NCI-H1417 (cell line): ENCODE results near the gene CYP4F2.
"Not testable (repeated sequence)": the region's sequence is repeated elsewhere in the genome, so short reads cannot be mapped to it uniquely, and the experiment has no call there.

Source experiments
- DNase-seq, 3 experiments: peaks; one replicate each; lab custom pipeline; 2025; lab: John Stamatoyannopoulos, UW

CYP4F2 gene

DNA sequence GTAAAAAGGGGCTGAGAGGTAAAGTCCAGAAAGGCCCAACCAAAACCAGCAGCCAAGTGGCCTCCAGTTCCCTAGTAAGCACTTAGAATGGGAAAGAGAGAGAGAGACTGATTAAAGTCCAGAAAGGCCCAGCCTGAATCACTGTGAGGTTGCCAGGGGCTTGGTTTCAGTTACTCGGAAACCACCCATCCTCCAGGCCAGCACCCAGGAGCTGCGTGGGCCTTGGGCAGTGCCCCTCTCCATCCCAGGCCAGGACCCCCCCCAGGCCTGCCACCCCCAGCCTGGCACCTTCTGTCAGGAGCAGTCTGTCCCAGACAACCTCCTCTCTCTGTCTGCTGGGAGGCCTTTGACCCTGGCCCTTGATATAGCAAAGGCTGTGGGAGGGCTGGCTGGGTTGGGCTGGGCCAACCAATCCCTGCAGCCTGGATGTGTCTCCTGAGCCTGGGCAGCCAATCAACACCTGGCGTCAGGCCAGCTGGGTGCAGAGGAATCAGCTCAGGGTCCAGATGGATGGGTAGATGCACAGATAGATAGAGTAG is at the start of gene CYP4F2:
TSS of gene CYP4F2 (minus strand) at position 337 of the 539 bp plus-strand sequence. CDS start 463 bp downstream, outside the sequence.
- DNase-seq: no peak

DNA sequence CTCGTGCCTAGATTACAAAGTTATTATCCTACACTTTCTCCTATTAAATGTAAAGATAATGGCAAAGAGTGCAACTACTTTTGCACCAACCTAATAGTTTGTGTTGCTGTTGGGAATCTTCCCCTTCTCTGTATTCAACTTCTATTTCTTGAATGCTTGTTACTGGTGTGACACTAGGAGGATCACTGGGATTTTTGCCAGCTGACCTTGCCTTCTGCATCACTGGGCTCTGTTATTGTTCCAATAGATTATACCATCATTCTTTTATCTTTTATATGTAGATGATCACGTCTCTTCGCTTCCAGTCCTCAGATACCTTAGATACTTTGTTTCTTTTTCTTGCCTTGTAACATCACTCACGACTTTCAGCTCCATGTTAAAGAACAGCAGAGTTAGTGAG is 47.4 kb upstream of the CYP4F2 start:
- no peak for DNase-seq

DNA sequence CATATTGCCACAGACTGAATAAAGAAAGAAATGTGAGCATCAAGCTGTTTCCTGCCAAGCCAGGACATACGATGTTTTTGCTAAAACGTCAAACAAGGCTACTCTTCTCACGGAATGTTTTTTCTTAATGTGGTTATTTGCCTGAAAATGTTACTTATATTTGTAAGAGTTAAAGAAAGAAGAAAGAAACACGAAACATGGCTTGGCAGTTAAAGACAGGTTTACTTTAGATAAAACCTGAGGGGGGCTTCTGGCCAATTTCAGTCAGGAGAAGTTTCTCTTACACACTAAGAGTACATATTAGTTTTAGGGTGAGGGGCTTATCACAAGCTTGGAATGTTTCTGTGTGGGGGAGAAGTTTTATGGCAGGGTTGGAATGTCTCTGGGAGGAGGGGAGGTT is 46.5 kb upstream of the CYP4F2 start:
- no peak for DNase-seq

DNA sequence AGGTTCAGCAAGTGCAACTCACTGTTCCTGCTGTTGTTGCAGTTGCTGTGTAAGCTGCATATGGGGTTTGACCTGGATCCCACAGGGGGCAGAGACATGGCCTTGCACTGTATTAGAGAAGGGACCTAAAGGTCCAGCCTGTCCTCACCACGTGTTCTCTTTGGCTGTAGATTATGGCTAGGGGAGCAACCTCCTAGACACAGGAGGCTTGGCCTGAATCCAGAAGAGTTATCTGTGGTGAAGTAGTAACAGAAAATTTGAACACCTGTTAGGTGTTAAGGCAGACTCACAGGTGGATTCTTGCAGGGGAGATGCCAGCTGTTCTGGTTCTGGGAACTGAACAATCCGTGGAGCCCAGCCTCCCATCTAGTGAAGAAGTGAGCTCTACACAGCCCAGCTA is 39.9 kb upstream of the CYP4F2 start:
- no peak for DNase-seq

DNA sequence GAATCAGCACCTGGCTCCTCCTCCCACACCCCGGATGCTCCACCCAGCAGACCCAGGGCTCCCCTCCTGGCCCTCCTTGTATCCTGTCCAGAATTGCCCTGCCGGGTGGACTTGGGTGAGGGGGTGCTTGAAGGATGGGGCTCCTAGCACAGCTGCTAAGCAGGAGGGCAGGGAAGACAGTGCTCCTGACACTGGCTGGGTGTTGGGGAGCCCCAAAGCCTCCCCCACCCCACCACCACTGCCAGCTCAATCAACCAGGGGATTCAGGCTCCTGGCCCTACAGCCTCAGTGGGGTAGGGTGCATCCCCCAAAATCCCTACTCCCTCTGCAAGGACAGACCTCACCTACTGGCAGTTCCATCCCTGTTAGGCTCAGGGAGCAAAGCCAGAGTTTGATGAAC is 39.1 kb upstream of the CYP4F2 start:
- DNase-seq: no peak

- DNase-seq: no peak
Measured at GRCh38 chr19:15936173-15936572, 38.3 kb upstream of the CYP4F2 start.

- no peak for DNase-seq
Measured at GRCh38 chr19:15935167-15935702, 37.4 kb upstream of the CYP4F2 start.

DNA sequence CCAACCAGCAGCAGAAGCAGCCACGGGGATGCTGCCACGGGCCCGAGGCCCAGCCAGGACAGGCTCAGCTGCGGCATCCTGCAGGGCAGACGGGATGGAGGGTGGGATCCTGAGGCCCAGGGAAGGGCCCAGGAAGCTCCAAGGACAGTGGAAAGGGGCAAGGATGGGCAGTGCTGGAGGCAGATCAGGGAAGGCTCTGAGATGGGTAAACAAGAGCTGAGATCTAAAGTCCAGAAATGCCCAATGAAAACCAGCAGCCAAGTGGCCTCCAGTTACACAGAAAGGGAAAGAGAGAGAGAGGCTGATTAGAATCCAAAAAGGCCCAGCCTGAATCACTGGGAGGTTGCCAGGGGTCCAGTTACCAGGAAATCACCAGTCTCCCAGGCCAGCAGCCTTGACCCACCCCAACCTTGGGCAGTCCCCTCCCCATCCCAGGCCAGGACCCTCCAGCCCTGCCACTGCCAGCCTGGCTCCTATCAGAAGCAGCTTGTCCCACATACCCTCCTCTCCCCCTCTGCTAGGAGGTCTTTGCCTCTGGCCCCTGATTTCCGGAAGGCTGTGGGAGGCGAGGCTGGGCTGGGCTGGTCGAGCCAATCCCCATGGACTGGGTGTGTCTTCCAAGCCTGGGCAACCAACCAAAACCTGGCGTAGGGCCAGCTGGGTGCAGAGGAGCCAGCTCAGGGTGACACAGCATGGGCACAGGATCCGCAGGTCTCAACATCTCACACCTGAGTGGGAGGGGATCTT is 36.6 kb upstream of the CYP4F2 start, which contains the start of gene CYP4F11:
TSS of gene CYP4F11 (minus strand) at position 198 of the 747 bp plus-strand sequence. CDS start at position 77, 121 bp downstream.
- DNase-seq: no peak

DNA sequence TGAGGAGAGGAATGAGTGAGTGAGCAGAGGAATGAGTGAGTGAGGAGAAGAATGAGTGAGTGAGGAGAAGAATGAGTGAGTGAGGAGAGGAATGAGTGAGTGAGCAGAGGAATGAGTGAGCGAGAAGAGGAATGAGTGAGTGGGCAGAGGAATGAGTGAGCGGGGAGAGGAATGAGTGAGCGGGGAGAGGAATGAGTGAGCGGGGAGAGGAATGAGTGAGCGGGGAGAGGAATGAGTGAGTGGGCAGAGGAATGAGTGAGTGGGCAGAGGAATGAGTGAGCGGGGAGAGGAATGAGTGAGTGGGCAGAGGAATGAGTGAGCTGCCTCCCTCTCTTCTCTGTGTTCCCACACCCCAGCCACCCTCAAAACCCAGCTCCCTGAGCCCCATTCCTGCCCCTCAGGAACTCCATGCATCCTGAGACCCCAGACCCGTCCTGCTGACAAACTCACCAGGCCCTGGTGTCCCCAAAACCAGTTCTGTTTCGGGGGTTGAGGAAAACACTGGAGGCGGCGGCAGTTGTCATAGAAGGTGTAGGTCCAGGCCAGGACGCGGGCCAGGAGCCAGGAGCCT is 36.0 kb upstream of the CYP4F2 start:
- not testable (repeated sequence) for DNase-seq

DNA sequence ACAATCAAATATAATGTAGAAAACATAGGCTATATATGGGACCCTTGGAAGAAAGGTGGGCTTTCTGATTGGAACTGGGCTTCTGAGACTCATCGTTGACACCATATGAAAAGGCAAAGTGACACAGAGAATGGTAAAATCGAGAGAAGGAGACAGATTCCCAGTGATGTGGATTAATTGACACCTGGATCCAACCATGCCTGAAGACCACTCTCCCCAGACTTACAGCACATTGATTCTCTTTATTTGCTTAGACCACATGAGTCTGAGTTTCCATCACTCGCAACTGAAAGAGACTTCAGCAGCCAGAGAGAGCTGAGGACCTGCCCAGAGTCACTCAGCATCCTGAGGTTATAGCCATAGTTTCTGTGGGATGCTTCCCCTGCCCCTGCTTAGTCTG is 30.4 kb upstream of the CYP4F2 start:
- no peak for DNase-seq

DNA sequence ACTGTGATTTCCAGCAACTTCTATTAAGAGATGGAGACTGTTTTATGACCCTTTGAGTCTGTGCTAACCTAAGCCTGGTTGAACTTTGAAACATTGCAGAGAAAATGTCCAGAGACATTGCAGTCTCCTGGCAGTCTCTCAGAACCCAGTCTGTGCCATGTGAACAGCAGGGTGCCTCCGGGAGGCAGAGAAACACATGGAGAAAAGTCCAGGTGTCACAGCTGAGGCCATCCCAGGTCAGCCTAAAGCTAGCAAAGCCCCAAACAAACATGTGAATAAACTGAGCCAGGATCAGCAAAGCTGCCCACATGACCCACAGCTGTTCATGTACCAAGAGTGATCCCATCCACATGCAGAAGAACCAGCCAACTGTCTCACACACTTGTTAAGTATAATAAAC is 28.6 kb upstream of the CYP4F2 start:
- DNase-seq: no peak

GRCh38 chr19:15923702-15924101 is 25.8 kb upstream of the CYP4F2 start:
- no peak for DNase-seq

DNA sequence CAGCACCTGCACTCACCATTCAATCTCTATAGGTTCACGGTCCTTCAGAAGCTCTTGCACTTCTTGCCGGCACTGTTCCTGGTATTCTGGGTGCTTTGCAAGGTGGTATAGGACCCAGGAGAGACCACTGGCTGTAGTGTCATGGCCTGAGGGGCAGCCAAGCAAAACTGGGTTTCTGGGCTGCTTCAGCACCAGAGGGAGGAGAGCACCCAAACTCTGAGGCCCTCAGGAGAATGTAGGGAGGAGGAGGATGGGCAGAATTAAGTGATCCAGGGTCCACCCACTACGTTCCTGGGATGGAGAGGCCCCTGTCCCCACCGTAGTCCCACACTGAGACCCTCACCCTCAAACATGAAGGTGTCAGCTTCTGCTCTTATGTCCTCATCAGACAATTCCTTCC is 24.1 kb upstream of the CYP4F2 start:
- DNase-seq: no peak

DNA sequence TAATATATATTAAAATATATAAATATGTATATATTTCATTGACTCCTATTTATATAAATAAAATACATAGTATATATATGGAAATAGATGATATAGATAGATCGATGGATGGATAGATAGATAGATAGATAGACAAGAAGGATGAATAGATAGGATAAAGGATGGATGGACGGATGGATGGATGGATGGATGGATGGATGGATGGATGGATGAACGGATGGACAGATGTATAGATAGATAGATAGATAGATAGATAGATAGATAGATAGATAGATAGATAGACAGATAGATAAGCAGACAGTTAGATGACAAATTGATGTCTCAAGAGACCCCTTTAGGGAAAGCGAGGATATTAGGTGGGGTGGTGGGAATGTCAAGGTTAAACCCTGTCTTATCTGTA is 21.4 kb upstream of the CYP4F2 start:
- DNase-seq: no peak

- DNase-seq: no peak
Measured at GRCh38 chr19:15915109-15915508, 17.2 kb upstream of the CYP4F2 start.

GRCh38 chr19:15913830-15914229 is 16.0 kb upstream of the CYP4F2 start:
- no peak for DNase-seq

DNA sequence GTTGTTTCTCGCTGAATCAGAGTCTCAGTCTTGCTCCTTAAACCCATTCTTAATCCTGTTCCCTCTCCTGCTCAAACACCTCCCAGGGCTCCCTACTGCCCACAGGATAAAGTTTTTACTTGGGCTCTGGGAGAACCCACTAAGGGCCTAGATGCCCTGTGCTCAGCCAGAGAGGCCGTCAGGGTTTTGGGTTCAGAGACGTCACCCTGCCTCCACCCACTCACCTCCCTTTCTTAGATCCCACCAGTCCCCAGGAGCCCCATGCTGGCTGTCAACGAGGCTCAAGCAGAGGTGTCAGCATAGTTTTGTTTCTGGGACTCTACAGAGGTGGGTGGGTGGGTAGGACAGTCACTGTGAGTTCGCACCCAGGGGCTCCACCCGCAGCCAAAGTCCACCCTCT is 15.5 kb upstream of the CYP4F2 start:
- DNase-seq: no peak

DNA sequence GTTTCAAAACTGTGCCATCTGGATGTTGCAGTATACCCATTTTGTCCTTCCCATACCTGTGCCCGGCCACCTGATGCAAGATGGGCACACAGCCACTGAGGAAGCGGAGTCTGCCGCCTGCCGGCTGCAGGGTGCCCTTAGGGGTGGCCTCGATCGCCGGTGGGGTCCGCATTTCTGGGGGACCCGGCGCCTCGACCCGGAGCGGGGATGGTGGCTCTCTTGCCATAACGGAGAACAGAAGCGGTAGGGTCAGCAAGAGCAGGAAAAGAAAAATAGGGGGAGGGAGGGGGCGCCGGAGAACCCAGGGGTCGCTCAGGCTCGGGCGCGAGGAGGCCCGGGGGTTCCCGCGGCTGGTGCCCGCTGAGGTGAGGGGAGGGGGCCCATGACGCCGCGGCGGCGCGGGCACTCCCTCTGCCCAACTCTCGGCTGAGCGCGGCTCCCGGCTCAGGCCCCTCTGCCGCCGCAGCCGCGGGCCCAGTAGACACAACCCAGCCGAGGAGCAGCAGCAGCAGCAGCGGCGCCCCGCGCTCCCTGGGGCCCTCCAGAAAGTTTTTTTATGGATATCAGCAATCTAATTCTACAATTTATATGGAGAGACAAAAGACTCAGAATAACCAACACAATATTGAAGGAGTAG is 13.8 kb upstream of the CYP4F2 start:
- no peak for DNase-seq

DNA sequence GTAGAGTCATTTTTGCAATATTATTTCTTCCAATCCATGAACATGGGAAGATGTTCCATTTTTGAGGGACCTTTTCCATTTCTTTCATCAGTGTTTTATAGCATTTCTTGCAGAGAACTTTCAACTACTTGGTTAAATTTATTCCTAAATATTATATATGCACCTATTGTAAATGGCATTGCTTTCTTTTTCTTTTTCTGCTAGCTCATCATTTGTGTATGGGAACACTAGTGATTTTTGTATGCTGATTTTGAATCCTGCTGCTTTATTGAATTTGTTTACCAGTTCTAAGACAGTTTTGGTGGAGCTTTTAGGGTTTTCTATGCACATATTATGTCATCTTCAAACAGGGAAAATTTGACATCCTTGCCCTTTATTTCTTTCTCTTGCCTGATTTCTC is 7.2 kb upstream of the CYP4F2 start:
- DNase-seq: no peak

GRCh38 chr19:15902898-15903297 is 5.0 kb upstream of the CYP4F2 start:
- not testable (repeated sequence) for DNase-seq

- no peak for DNase-seq
Measured at GRCh38 chr19:15902254-15902653, 4.4 kb upstream of the CYP4F2 start.

- no peak for DNase-seq
Measured at GRCh38 chr19:15900504-15900903, 2.6 kb upstream of the CYP4F2 start.

- not testable (repeated sequence) for DNase-seq
Measured at GRCh38 chr19:15900032-15900431, 2.2 kb upstream of the CYP4F2 start.
